Endothelial cell (in vitro differentiated cells): ENCODE measurements around the gene MAGI2. TPM values are rescaled to one million over a fixed set of nuclear protein-coding genes. Genes with fewer than 3 reads are reported as not detected.

Source experiments
- DNase-seq: peaks from one replicate; pipeline ENCODE4 v3.0.0; 2021; ENCODE audit warnings: low spot score
- H3K27ac Mint-ChIP-seq: one replicate; pipeline ENCODE4 v1.8.0; 2021; ENCODE audit warnings: mixed read lengths, inconsistent platforms; ENCODE audit not compliant: unreplicated experiment
- H3K27me3 Mint-ChIP-seq: one replicate; pipeline ENCODE4 v1.8.0; 2021; ENCODE audit warnings: mild to moderate bottlenecking, moderate library complexity, mixed read lengths, inconsistent platforms; ENCODE audit not compliant: unreplicated experiment
- H3K36me3 Mint-ChIP-seq: one replicate; pipeline ENCODE4 v1.8.0; 2021; ENCODE audit warnings: mild to moderate bottlenecking, low read depth, mixed read lengths, inconsistent platforms; ENCODE audit not compliant: unreplicated experiment
- H3K4me1 Mint-ChIP-seq: one replicate; pipeline ENCODE4 v1.8.0; 2021; ENCODE audit warnings: mild to moderate bottlenecking, mixed read lengths, inconsistent platforms; ENCODE audit not compliant: unreplicated experiment
- H3K4me3 Mint-ChIP-seq: one replicate; pipeline ENCODE4 v1.8.0; 2021; ENCODE audit warnings: mild to moderate bottlenecking, mixed read lengths, inconsistent platforms; ENCODE audit not compliant: unreplicated experiment
- H3K9me3 Mint-ChIP-seq: one replicate; pipeline ENCODE4 v1.8.0; 2021; ENCODE audit warnings: mixed read lengths, inconsistent platforms; ENCODE audit not compliant: unreplicated experiment
- CTCF ChIP-seq: fragments of 200-600 bp; sonication (generic); IDR thresholded peaks from one replicate; pipeline ENCODE4 v1.5.0; 2021; ENCODE audit warnings: antibody characterized with exemption; ENCODE audit not compliant: unreplicated experiment
- total RNA-seq: library from RNA; stranded (reverse); fragmentation: NEBNext Ultra II Directional; extraction: Animal tissue kit (Norgen Biotek cat#: 25700); gene quantifications from one replicate; pipeline ENCODE4 v1.2.1, GENCODE V29; 2021; ENCODE audit not compliant: unreplicated experiment

MAGI2 gene
- total RNA-seq, 1 donor from 2014 or later = 6.3 TPM

DNA sequence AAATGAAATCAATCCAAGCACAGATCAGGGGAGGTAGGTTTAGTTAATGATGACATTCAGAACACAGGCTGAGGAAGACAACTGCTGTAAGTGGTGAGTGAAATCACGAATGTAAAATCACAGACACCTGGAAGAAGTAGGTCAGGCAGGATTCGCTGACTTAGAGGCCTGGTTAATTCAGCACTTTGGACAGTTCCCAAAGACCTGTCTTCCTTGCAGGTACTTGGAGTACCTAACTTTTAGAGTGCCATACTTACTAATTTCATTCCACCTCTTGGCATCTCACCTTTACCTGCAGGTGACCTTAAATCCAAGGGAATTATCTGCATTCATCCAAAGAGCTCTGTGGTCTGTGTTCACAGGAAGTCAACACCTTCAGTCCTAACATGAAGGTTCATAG, 832.5 kb downstream of the MAGI2 start:
- peak; percentile 25 for DNase-seq
- H3K9me3 Mint-ChIP-seq = no peaks in the 10 kb centered on the region
- H3K27me3 Mint-ChIP-seq = no peaks in the 10 kb centered on the region
- no peaks in the 10 kb centered on the region for H3K4me1 Mint-ChIP-seq
- TF ChIP-seq CTCF = no peak
- no peaks in the 10 kb centered on the region for H3K36me3 Mint-ChIP-seq
- no peak overlapping the region for H3K27ac Mint-ChIP-seq
- H3K4me3 Mint-ChIP-seq = no peak overlapping the region

- DNase-seq = no peak
- Mint-ChIP-seq H3K9me3 (no peaks in the 10 kb centered on the region), H3K4me3 (no peak overlapping the region), H3K27me3 (no peaks in the 10 kb centered on the region), H3K4me1 (no peaks in the 10 kb centered on the region), H3K27ac (no peak overlapping the region), H3K36me3 (no peaks in the 10 kb centered on the region)
- TF ChIP-seq CTCF = no peak
Observed at GRCh38 chr7:78616539-78616938, 836.9 kb downstream of the MAGI2 start.

DNA sequence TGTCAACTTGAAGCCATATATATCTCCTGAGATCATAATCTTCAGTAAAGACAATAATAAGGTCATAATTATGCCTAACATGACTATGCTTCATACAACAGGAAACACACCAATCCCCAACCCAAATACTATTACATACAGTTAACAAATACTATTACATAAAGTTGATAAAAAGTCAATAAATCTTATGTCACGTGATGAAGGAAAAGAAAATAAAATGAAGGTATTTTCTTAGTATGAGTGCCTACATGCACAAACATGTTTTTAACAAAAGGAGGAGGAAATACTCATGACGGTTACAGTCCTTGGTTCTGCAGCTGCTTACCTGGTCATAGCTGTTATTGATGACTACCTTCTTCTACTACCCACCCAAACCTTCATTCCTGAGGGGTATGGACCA, 844.2 kb downstream of the MAGI2 start:
- H3K9me3 Mint-ChIP-seq = no peaks in the 10 kb centered on the region
- no peaks in the 10 kb centered on the region for H3K4me1 Mint-ChIP-seq
- H3K36me3 Mint-ChIP-seq = no peaks in the 10 kb centered on the region
- no peak overlapping the region for H3K27ac Mint-ChIP-seq
- H3K27me3 Mint-ChIP-seq = no peaks in the 10 kb centered on the region
- TF ChIP-seq CTCF = no peak
- no peak for DNase-seq
- H3K4me3 Mint-ChIP-seq = no peak overlapping the region

DNA sequence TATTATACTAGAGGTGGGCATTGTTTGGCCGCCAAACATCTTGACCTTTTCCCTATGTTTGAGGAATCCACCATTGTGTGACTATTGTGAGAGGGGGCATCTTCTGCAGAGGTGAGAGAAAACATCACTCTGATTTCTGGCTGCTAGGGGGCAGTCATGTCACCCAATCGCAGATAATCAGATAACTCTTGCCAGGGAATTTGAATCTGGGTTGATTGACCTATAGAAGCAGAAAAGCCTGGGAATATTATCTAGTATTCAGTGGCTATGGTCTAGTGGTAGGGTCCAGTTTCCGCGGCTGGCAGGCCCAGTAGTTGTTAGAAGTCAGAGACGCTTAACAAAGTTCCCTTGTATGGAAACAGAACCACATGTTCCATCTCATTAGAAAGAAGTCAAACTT, 846.4 kb downstream of the MAGI2 start:
- Mint-ChIP-seq H3K4me3 (no peak overlapping the region), H3K27me3 (no peaks in the 10 kb centered on the region), H3K4me1 (no peaks in the 10 kb centered on the region), H3K27ac (no peak overlapping the region), H3K9me3 (no peaks in the 10 kb centered on the region), H3K36me3 (no peaks in the 10 kb centered on the region)
- peak; percentile 11 for DNase-seq
- TF ChIP-seq CTCF = peak; percentile 48

GRCh38 chr7:78605119-78605518, 848.3 kb downstream of the MAGI2 start:
- TF ChIP-seq CTCF = no peak
- Mint-ChIP-seq H3K4me1 (no peaks in the 10 kb centered on the region), H3K4me3 (no peak overlapping the region)

More at GRCh38 chr7:78605119-78605518, 848.3 kb downstream of the MAGI2 start:
- Mint-ChIP-seq H3K27ac (no peak overlapping the region), H3K27me3 (no peaks in the 10 kb centered on the region), H3K9me3 (no peaks in the 10 kb centered on the region), H3K36me3 (no peaks in the 10 kb centered on the region)
- no peak for DNase-seq
